ENCODE measurements around the gene PPEF1. TPM values are rescaled to one million over a fixed set of nuclear protein-coding genes. Genes with fewer than 3 reads are reported as not detected.

The PPEF1 gene
- total and polyA plus RNA-seq, 11 donors: 0.11 to 0.82 (median 0.60) TPM; not detected in 4

DNA sequence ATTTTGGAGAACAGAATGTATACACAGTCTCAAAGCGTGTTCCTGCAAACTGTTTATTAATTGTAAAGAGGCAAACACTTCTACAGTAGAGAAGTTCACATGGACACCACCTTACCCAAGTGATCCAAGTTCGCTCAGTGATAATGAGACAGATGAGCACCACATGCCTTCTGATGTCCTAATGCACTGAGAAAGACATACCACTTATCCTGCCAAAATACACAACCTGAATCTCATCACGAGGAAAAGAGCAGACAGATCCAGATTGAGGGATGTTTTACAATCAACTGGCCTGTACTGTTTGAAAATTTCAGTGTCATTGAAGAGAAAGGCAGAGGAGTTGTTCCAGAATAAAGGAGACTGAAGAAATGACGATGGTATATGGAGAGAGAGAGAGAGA, 12.4 kb downstream of the PPEF1 start:
- no peak for ATAC-seq
- intact Hi-C loops (cut with DNase I): no loop called here
- WGBS, 4 donors: 64 to 88% (median 75%) methylated on average over 4 of the region's 4 CpGs

GRCh38 chrX:18721683-18722499, 14.4 kb downstream of the PPEF1 start:
- WGBS, 4 donors: 65 to 86% (median 75%) methylated on average over 8 of the region's 8 CpGs
- Histone ChIP-seq H3K4me3 (no peak overlapping the region), H3K27ac (peak overlapping the region in 1 of 12 donors; percentile 0), H3K9me3 (no peaks in the 10 kb centered on the region), H3K4me1 (peaks cover 0 to 6% (median 0%) of the 10 kb centered on the region in 12 donors), H3K36me3 (no peaks in the 10 kb centered on the region), H3K27me3 (no peaks in the 10 kb centered on the region)
- no peak for TF ChIP-seq POLR2A (IDR thresholded peaks at IDR 0.05)
- TF ChIP-seq CTCF (IDR thresholded peaks at IDR 0.05): no peak
- DNase-seq (no peak), ATAC-seq (no peak)
- intact Hi-C loops (cut with DNase I): no loop called here

More for the DNA sequence above, 12.4 kb downstream of the PPEF1 start:
- Histone ChIP-seq H3K36me3 (no peaks in the 10 kb centered on the region), H3K27ac (no peak overlapping the region), H3K4me3 (no peak overlapping the region), H3K9me3 (no peaks in the 10 kb centered on the region), H3K27me3 (no peaks in the 10 kb centered on the region), H3K4me1 (peaks cover 0 to 6% (median 0%) of the 10 kb centered on the region in 12 donors)
- no peak for TF ChIP-seq CTCF (IDR thresholded peaks at IDR 0.05)
- TF ChIP-seq POLR2A (IDR thresholded peaks at IDR 0.05): no peak
- DNase-seq: no peak

- no peaks in the 10 kb centered on the region for H3K9me3 ChIP-seq
- ATAC-seq: no peak
- no peak for DNase-seq
- no peaks in the 10 kb centered on the region for H3K36me3 ChIP-seq
- H3K27me3 ChIP-seq: no peaks in the 10 kb centered on the region
- no peak for TF ChIP-seq POLR2A (IDR thresholded peaks at IDR 0.05)
- TF ChIP-seq CTCF (IDR thresholded peaks at IDR 0.05): no peak
- H3K4me3 ChIP-seq: no peak overlapping the region
- WGBS, 4 donors: 87 to 98% (median 93%) methylated on average over 10 of the region's 10 CpGs
- H3K27ac ChIP-seq: no peak overlapping the region
- H3K4me1 ChIP-seq: peaks cover 0 to 6% (median 0%) of the 10 kb centered on the region in 12 donors
- intact Hi-C loops (cut with DNase I): no loop called here
Observed at GRCh38 chrX:18722500-18723071, 15.1 kb downstream of the PPEF1 start.

GRCh38 chrX:18725310-18725943, 18.0 kb downstream of the PPEF1 start:
- Histone ChIP-seq H3K36me3 (no peaks in the 10 kb centered on the region), H3K4me3 (no peak overlapping the region), H3K4me1 (peaks cover 0 to 6% (median 0%) of the 10 kb centered on the region in 12 donors), H3K27ac (no peak overlapping the region), H3K27me3 (no peaks in the 10 kb centered on the region), H3K9me3 (no peaks in the 10 kb centered on the region)
- DNase-seq: no peak
- WGBS, 4 donors: 52 to 73% (median 59%) methylated on average over 8 of the region's 8 CpGs
- peak in 1 of 4 donors; percentile 33 for ATAC-seq
- intact Hi-C loops (cut with DNase I): no loop called here
- no peak for TF ChIP-seq POLR2A (IDR thresholded peaks at IDR 0.05)
- TF ChIP-seq CTCF (IDR thresholded peaks at IDR 0.05): no peak
